HG03097 (cell line): ENCODE measurements around the gene CGNL1.

Experiments
- ATAC-seq: cut with Tn5 transposase; IDR thresholded peaks from one replicate; pipeline ENCODE4 v1.9.1; 2021; ENCODE audit not compliant: unreplicated experiment, low FRiP score

CGNL1 gene, protein sequence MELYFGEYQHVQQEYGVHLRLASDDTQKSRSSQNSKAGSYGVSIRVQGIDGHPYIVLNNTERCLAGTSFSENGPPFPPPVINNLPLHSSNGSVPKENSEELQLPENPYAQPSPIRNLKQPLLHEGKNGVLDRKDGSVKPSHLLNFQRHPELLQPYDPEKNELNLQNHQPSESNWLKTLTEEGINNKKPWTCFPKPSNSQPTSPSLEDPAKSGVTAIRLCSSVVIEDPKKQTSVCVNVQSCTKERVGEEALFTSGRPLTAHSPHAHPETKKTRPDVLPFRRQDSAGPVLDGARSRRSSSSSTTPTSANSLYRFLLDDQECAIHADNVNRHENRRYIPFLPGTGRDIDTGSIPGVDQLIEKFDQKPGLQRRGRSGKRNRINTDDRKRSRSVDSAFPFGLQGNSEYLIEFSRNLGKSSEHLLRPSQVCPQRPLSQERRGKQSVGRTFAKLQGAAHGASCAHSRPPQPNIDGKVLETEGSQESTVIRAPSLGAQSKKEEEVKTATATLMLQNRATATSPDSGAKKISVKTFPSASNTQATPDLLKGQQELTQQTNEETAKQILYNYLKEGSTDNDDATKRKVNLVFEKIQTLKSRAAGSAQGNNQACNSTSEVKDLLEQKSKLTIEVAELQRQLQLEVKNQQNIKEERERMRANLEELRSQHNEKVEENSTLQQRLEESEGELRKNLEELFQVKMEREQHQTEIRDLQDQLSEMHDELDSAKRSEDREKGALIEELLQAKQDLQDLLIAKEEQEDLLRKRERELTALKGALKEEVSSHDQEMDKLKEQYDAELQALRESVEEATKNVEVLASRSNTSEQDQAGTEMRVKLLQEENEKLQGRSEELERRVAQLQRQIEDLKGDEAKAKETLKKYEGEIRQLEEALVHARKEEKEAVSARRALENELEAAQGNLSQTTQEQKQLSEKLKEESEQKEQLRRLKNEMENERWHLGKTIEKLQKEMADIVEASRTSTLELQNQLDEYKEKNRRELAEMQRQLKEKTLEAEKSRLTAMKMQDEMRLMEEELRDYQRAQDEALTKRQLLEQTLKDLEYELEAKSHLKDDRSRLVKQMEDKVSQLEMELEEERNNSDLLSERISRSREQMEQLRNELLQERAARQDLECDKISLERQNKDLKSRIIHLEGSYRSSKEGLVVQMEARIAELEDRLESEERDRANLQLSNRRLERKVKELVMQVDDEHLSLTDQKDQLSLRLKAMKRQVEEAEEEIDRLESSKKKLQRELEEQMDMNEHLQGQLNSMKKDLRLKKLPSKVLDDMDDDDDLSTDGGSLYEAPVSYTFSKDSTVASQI

DNA sequence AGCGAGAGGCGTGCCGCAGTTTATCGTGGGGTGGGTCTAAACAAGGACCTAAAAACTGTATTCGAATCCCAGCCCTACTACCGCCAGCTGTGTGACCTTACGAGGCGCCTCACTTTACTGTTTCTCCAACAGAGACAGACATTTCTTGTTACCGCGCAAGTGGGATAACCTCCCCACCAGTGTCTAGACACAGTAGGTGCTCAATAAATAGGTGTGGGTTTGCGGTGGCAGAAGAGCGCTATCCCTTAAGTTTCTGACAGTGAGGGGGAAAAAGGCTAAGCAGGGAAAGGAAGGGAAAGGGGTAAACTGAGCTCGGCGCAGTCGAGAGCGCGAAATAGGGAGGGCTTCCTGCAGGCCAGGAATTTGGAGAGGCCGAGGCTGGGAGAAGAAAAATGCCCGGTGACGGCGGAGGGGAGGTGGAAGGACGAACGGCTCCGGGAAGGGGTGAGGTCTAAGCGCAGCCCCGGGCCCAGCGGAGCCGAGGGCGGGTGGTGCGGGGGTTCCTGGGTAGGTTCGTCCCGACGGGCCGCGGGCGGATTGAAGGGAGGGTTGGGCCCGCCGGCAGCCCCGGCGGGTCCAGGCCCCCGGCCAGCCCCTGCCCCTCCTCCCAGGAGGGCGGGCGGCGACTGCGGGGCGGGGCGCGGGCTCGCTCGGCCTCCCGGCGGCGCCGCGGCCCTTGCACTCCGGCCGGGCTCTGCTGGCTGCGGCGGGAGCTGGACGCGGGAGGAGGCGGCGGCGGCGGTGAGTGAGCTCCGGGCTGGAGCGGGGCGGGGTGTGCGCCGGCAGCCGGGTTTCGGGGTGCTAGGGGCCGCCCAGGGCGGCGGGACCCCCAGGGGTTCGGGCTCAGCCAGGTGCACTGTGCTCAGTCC lies at the start of gene CGNL1:
Gene CGNL1, plus strand, starts transcription at position 679 of the 869 bp plus-strand sequence. CDS start 61,495 bp downstream, outside the sequence.
- no peak for ATAC-seq

DNA sequence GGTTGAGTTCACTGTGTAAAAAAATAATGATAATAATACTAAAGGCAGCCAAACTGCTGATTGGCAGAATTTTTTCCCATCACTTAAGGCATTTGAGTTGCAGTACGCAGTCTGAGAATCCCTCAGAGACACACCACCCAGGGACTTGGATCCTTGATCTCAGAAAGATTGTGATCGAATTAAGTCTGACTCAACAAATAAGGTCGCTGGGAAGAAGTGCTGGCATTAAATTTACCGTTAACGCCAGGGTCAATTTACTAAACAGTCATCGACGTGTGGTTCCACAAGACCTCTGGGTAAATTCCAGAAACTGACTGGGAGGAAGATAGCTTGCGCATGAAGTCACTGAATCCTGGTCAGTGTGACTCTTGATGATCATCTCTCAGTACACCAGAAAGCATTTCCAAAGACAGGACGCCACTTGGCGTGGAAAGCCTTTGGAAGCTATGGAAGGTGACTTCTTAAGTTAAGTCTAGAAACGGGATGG lies 48.3 kb upstream of the CGNL1 start:
- ATAC-seq = no peak

DNA sequence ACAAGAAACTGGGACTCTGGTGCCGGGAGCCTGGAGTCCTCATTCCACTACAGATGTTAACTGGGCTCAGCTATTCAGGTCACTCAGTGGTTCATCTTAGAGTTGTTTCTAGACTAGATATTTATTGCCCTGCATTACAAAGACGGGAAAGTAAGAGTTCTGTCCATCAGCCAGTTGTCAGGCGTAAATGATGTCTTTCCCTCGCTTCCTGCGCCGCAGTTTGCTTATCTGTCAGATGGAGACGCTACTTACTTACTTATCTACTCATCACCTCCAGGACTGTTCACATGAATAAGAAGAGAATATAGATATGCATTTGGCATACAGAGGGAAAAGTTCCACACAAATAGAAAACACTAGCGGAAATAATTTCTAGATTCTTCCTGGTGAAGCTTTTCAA lies 47.8 kb upstream of the CGNL1 start:
- no peak for ATAC-seq

DNA sequence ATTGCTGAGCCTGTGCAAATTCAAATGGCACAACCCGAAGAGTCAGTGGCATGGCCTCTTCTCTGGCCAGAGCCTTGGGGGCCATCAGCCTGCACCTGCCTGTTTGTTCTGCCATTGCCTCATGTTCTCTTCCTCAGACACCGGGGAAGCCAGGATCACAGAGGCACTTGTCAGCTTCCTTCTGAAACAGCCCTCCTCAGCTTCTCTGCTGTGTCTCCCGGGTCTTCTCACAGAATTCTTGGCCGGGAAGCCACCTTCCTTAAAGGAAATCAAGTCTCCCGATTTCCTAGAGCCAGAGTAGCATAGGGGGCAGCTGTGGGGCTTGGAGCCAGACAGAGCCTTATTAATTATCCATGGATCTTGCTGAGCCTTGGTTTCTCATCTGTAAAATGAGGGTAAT lies 47.4 kb upstream of the CGNL1 start:
- no peak for ATAC-seq

DNA sequence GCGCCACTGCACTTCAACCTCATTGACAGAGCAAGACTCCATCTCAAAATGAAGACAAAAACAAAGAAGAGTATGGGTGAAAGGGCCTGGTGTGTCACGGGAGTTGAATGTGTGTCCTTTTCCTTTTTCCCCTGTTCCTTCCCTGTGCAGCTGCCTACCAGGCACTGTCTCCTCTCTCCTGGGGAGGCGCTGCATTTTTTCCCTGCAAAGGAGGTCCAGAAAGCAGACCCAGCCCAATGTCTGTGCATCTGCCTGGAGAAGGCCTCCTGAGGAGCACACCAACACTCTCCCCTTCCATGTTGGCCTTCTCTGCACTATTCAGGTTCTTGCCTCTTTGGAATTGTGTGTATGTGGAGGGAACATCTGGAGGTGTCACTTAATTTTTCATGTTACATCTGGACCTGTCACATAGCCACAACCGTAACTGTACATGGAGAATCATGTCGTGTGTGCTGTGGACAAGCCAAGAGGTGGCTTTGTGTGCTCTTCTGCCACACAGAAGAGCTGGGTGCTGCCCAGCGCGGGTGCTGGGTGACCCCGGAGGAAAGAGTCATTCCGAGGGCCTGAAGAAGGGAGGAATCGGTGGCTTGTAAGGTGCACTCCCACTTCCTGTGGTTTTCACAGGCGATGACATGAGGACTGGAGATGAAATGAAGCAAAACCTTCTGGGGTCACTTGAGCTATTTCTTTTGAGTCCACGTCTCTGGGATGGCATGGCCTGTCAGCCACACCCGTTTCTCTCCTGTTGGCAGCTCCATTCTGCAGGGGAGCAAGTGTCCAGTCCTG lies 46.5 kb upstream of the CGNL1 start:
- no peak for ATAC-seq

DNA sequence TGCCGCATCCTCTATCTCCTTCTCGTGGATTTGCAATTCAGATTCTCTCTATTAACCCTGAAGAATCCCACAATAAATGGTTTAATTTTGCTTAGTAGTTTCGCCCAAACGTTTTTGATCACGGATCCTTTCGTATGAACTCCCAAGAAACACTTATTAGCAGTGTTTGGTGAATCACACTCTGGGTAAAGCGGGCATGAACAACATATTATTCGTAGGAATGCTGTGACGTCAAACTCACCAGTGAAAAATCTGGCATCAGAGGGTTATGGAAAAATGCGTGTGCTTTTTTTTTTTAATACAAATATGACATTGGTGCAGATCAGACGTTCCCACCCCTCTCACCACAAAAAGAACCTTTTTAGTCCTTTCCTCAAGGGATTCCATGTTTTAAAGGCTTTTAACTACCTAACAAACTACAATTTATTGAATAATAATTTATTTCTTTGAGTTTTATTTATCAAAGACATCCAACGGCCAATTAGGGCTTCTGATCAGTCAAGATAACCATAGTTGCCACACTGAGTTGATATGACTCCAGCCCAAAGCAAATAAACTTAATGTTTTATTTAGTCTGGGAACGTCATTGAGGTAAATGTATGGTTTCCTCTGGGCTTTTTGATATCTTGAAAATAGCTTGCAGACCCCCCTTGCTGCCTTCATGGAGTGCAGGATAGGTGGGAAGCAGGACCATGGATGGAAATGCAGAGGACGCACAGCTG lies 45.5 kb upstream of the CGNL1 start:
- ATAC-seq = no peak

DNA sequence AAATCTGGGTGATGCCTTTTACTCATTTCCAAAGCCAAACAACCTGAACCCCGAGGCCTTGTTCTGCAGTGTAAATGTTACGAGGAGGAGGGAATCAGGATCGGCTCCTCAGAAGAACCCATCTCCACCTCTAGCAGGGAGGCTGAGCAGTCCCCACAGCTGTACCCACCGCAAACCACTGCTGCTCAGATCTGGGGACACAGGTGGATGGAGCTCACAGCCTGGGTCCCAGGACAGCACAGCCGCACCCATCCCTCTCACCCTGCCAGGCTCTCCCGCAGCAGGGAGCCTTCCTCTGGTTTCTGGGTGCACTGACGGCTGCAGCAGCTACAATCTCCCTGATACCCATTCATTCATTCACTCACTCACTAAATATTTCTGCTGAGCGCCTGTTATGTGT lies 44.0 kb upstream of the CGNL1 start:
- ATAC-seq = no peak

DNA sequence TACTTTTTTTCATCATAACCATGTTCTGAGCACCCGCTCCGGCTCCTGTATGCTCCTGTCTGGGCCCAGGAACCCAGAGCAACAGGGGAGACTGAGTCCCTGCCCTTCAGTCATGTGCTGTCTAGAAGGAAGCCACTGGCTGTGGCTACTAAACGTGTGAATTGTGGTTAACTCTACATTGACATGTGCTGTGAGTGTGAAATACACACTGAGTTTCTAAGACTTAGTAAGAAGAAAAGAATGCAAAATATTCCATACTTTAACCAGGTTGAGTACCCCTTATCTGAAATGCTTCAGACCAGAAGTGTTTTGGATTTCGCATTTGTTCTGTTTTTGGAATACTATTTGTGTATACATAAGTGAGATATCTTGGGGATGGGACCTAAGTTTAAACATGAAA lies 42.8 kb upstream of the CGNL1 start:
- ATAC-seq = no peak

DNA sequence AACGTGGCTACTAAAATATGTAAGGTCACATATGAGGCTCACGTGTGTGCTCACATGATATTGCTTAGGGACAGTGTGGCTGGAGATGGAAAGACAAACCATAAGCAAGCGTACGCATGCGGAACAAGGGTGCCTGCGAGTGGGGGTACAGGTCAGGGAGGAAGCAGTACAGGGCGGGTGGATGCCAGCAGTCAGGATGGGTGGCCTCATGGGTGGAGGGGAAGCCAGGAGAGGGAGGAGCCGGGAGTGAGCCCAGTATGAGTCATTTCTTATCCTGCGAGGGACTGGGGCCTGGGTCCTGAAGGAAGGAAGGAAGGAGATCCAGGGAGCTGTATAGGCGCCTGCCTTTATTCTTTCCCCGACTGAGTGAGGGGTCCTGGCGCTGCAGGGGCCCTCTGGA lies 42.0 kb upstream of the CGNL1 start:
- no peak for ATAC-seq

DNA sequence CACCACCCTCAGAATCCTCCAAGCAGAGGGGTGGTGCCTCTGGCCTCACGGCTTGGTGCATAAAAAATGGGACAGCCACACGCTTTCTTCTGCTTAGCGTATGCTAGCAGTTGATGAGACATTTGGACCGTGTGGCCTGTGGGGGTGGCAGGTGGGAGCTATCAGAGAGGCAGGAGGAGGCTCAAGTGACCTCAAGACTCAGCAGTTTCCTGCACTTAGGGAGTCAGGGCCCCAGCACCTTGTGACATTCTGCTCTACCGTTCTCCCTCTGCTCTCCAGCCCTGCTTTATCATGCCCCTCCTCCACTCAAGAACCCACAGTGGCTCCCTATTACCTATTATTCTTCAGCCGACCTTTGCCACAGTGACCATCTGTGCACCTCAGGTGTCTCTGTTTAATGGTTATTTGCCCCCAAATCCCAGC lies 41.0 kb upstream of the CGNL1 start:
- ATAC-seq = no peak

DNA sequence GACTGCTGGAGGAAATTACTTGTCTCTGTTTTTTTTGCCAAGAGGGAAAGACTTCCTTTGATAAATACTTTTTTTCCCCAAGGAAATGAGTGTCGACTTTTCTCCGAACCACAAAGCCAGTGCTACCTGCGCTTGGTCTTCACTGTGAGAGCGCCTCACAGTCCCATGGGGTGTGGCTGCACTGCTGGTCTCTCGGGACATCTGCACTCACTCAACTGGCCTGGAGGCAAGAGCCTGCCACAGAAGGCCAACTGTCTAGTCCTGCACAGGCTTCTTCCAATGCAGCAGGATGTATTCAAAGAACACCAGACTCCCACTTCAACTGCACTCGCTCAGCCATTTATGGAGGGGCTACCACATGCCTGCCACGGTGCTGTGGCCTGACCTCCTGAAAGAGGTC lies 40.6 kb upstream of the CGNL1 start:
- no peak for ATAC-seq

DNA sequence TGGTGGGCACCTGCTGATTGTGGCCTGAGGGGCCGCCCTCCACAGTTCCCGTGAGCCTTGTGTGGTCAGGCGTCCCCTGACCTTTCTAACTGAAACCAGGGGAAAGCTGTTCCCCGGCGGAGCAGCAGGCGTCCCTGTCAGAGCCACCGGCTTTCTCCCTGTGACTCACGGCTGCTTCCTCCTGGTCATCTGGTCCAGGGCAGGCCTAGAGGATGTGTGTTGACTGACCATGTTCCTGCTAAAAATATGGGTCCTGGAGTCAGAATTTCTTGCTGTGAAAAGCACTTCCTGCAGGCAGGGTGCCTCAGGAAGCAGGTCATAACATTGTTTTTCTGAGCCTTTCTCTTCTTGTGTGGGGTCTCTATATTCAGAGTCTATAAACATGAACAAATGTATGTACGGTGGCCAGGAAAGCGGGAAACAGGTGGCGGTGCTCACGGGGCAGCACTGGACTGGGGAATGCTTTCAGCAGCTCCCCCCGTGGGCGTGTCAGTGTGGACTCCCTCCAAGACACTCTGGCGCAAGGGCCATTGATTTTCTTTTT lies 38.4 kb upstream of the CGNL1 start:
- ATAC-seq = no peak

DNA sequence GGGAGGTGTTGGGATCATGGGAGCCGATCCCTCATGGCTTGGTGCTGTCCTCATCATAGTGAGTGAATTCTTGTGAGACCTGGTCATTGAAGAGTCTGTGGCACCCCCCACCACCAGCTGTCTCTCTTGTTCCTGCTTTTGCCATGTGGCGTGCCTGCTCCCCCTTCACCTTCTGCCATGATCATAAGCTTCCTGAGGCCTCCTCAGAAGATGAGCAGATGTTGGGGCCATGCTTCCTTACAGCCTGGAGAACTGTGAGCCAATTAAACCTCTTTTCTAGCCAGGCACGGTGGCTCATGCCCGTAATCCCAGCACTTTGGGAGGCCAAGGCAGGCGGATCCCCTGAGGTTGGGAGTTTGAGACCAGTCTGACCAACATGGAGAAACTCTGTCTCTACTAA lies 37.0 kb upstream of the CGNL1 start:
- ATAC-seq = no peak

DNA sequence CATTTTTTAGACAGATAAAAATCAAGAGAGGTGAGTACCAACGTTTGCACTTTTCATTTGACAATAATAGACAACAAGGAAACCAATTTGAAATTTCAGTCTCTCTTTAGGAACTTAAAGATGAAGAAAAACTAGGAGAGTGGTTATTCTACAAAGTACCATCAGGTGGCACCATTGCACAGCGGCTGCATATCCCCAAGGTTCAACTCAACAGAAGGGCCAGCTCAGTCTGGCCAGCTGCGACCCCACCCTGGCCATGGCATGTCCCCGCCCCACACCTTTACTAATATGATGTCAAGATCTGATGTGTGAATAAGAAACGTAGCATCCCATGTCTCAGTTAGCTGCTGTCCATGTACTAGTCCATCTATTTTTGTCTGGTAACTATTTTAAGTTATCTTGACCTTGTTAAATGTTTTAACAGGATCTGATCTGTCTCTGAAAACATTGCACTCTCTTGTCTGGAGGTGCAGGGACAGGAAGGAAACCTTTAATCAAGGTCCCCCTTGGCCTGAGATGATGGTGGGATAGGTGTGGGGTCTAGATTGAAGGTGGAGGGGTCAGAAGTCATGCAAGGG lies 35.5 kb upstream of the CGNL1 start:
- no peak for ATAC-seq

DNA sequence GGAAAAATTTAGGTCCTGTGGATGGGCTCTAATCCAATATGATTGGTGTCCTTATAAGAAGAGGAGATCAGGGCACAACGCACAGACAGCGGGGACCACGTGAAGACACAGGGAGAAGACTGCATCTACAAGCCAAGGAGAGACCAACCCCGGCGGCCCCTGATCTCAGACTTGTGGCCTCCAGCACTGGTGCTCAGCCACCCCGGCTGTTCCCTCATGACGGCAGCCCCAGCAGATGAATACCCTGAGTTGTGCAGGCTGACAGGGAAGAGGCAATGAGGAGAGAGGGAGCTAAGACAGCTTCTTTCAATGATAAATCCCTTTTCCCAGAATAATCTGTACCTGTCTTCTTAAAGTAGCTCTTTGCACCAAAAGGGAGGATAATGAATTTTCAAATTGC lies 33.3 kb upstream of the CGNL1 start:
- ATAC-seq = no peak

DNA sequence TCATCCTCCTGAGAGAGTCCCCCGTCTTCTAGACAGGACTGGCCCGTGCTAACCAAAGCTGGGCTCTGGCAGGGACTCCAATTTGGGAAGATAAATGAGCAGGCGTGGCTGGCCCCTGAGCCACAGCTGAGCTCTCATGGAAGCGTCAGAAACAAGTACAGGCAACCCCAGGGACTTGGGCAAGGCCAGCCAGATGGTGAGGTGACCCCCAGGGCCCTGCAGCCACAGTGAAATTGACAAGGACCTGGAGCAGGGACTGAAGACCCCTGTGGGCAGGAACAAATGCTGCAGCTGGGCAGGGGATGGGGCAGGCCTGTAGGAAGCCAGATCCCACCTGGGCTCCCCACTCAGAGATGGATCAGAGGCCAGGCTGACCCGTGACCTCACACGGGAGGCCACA lies 32.8 kb upstream of the CGNL1 start:
- no peak for ATAC-seq

DNA sequence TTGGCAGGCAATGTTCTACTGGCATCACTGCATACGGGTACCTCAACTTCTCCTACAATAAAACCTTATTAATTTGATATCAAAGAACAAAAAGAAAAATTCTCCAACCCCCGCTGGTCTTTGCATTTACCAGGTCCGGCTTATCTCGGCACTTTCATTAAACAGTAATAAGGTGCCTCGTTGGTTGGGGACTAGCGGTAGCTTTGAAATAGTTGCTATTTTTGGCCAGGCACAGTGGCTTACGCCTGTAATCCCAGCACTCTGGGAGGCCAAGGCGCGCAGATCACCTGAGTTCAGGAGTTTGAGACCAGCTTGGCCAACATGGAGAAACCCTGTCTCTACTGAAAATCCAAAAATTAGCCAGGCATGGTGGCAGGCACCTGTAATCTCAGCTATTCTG lies 32.0 kb upstream of the CGNL1 start:
- ATAC-seq = no peak

DNA sequence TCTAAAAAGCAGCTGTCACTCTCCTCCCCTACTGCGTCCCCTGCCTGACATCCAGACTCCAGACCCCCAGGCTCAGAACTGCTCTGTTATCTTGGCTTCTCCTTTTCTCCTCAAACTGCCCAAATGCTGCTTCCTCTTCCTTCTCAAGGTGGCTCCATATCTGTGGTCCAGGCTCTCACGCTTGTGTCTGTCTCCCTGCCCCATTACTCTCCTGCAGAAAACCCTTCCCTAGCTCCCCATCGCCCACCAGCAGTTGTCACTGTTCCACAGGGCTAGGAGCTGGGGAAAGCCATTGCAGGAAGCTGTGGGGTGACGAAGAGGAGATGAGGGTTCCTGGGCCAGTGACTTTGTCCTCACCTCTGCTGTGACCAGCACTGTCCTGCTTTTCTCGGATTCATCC lies 30.7 kb upstream of the CGNL1 start:
- ATAC-seq = no peak
